Measurements from ENCODE around the gene PER2. TPM values are rescaled to one million over a fixed set of nuclear protein-coding genes. Genes with fewer than 3 reads are reported as not detected.

Gene PER2
- total and polyA plus RNA-seq, 2 donors (not counting 3 experiments of a cell fraction or from before 2014, with no cell fraction given): 0.86 to 3.8 TPM

DNA sequence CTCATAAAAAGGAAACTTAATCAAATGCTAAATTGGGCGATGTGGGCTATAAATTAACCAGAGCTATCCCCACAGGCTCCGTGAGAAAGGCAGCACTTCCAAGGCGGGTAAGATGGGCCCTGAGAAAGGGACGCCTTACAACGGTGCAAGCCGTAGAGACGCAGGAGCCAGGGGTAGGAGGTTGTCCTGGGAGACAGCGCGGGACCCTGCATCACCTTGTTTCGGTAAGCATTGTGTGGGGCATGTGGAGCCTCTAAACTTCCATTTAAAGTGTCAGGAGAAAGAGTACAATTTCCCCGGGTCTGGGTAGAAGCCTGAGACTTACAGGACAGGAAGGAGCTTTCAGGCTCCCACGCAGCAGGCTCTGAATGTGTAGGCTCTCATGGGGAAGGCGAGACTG lies 1.2 kb upstream of the PER2 start:
- Histone ChIP-seq H2AFZ (ENCODE audit: low read depth, low read length) (peak overlapping the region; percentile 51), H3K4me1 (ENCODE audit: control insufficient read depth, extremely low read depth, insufficient read depth, low read length) (peaks cover 14% of the 10 kb centered on the region), H3K27ac (ENCODE audit: insufficient read depth, low read depth, low read length) (no peak overlapping the region), H3K36me3 (ENCODE audit: control insufficient read depth in 2 of 2, extremely low read depth in 1 of 2, insufficient read depth in 2 of 2, low read length in 2 of 2) (no peaks in the 10 kb centered on the region), H3K9me1 (replicated peaks; ENCODE audit: control insufficient read depth, extremely low read depth, insufficient read depth, low read length) (no peaks in the 10 kb centered on the region), H3K9me3 (replicated peaks; ENCODE audit: control insufficient read depth, insufficient read depth, low read length) (no peaks in the 10 kb centered on the region), H3K4me3 (replicated peaks in 1 of 3; ENCODE audit: insufficient read depth in 1 of 3, low read depth in 1 of 3, low read length in 3 of 3) (peak overlapping the region in 1 of 3 experiments; percentile 36), H3K79me2 (ENCODE audit: control insufficient read depth, insufficient read depth, low read length) (no peaks in the 10 kb centered on the region), H3K27me3 (ENCODE audit: control insufficient read depth in 2 of 2, insufficient read depth in 2 of 2, low read length in 2 of 2) (no peaks in the 10 kb centered on the region), H3K9ac (replicated peaks; ENCODE audit: extremely low read depth, insufficient read depth, low read length) (peak overlapping the region; percentile 78), H3K4me2 (ENCODE audit: insufficient read depth, low read length) (peak overlapping the region; percentile 71), H4K20me1 (replicated peaks; ENCODE audit: control insufficient read depth, extremely low read depth, insufficient read depth, low read length) (no peaks in the 10 kb centered on the region)
- TF ChIP-seq GATA2 (IDR thresholded peaks at IDR 0.05; ENCODE audit: insufficient read depth, insufficient read length, low read depth, low read length) (no peak), FOS (IDR thresholded peaks at IDR 0.05; ENCODE audit: borderline replicate concordance, insufficient read depth, low read length) (no peak), EZH2 (IDR thresholded peaks at IDR 0.05; ENCODE audit: borderline replicate concordance, low read depth, low read length, severe bottlenecking) (no peak), MYC (IDR thresholded peaks at IDR 0.05; ENCODE audit: low read depth, low read length) (no peak), POLR2AphosphoS5 (IDR thresholded peaks at IDR 0.05; ENCODE audit: insufficient read depth, low read depth, low read length) (no peak)
- TF ChIP-seq, protein P1, sequence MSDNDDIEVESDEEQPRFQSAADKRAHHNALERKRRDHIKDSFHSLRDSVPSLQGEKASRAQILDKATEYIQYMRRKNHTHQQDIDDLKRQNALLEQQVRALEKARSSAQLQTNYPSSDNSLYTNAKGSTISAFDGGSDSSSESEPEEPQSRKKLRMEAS (IDR thresholded peaks at IDR 0.05; ENCODE audit: insufficient read depth, insufficient read length): no peak
- dilution Hi-C loops (cut with MboI; ENCODE audit: extremely low pct_ligation_motif_present, low sequenced_read_pairs): no loop called here
- no TSS peak for BruUV-seq (replicated peaks)
- intact Hi-C loops (cut with micrococcal nuclease): no loop called here
- ChIA-PET CTCF (interaction anchor here (0.5 to 6.4 kb wide), 4 partner anchors 16 to 435 kb away, joined by 3 to 39 read pairs (median 4); no protein-coding TSS in a partner anchor), POLR2A (interaction anchor here (1.4 kb wide), 1 partner anchor 26 kb away, joined by 3 read pairs; no protein-coding TSS in a partner anchor)
- no peak for FAIRE-seq
- no peak for DNase-seq (ENCODE audit: low read depth, low spot score)
